Muscle layer of colon (tissue), 2 donors: ENCODE results near the gene ASIC2.

Experiments used
- H3K27ac ChIP-seq: one replicate; pipeline ENCODE4 v1.7.0; 2013; ENCODE audit warnings: low read depth, mild to moderate bottlenecking, low read length, moderate library complexity
- H3K27me3 ChIP-seq, 2 donors: one replicate each; pipeline ENCODE4 v1.7.0; 2013; ENCODE audit warnings: low read length in 2 of 2, mild to moderate bottlenecking in 2 of 2; ENCODE audit not compliant: insufficient read depth in 2 of 2, control insufficient read depth in 1 of 2
- H3K36me3 ChIP-seq: one replicate; pipeline ENCODE4 v1.7.0; 2013; ENCODE audit warnings: mild to moderate bottlenecking, low read length; ENCODE audit not compliant: insufficient read depth
- H3K4me1 ChIP-seq: one replicate; pipeline ENCODE4 v1.7.0; 2013; ENCODE audit warnings: mild to moderate bottlenecking, low read length; ENCODE audit not compliant: insufficient read depth
- H3K4me3 ChIP-seq, 2 donors: one replicate each; pipeline ENCODE4 v1.7.0; 2013; ENCODE audit warnings: low read length in 2 of 2, low read depth in 1 of 2, mild to moderate bottlenecking in 1 of 2, moderate library complexity in 1 of 2
- H3K9ac ChIP-seq: one replicate; pipeline ENCODE4 v1.7.0; 2013; ENCODE audit warnings: low read length
- H3K9me3 ChIP-seq: one replicate; pipeline ENCODE4 v1.7.0; 2013; ENCODE audit warnings: mild to moderate bottlenecking, low read length
- donor health status: abdominal sarcoma.
- donor health status: Adenocarcinoma of cecum.

Gene ASIC2

GRCh38 chr17:33106525-33107165, 186.4 kb downstream of the ASIC2 start:
- Histone ChIP-seq H3K36me3 (no peaks in the 10 kb centered on the region), H3K9ac (no peak overlapping the region), H3K9me3 (peaks cover 5% of the 10 kb centered on the region), H3K4me1 (no peaks in the 10 kb centered on the region), H3K27me3 (no peaks in the 10 kb centered on the region), H3K4me3 (no peak overlapping the region), H3K27ac (no peak overlapping the region)

GRCh38 chr17:33105911-33106310, 187.2 kb downstream of the ASIC2 start:
- Histone ChIP-seq H3K9me3 (peaks cover 1% of the 10 kb centered on the region), H3K27ac (no peak overlapping the region), H3K9ac (no peak overlapping the region), H3K4me3 (no peak overlapping the region), H3K27me3 (no peaks in the 10 kb centered on the region), H3K4me1 (no peaks in the 10 kb centered on the region), H3K36me3 (no peaks in the 10 kb centered on the region)

GRCh38 chr17:33099906-33100305, 193.2 kb downstream of the ASIC2 start:
- no peaks in the 10 kb centered on the region for H3K36me3 ChIP-seq
- H3K9me3 ChIP-seq = no peaks in the 10 kb centered on the region
- no peak overlapping the region for H3K27ac ChIP-seq
- no peak overlapping the region for H3K9ac ChIP-seq
- no peaks in the 10 kb centered on the region for H3K4me1 ChIP-seq
- H3K4me3 ChIP-seq = no peak overlapping the region
- no peaks in the 10 kb centered on the region for H3K27me3 ChIP-seq

- no peak overlapping the region for H3K4me3 ChIP-seq
- H3K27me3 ChIP-seq = no peaks in the 10 kb centered on the region
- no peaks in the 10 kb centered on the region for H3K9me3 ChIP-seq
- H3K27ac ChIP-seq = no peak overlapping the region
- no peaks in the 10 kb centered on the region for H3K4me1 ChIP-seq
- no peaks in the 10 kb centered on the region for H3K36me3 ChIP-seq
- no peak overlapping the region for H3K9ac ChIP-seq
Measured at GRCh38 chr17:33099252-33099651, 193.8 kb downstream of the ASIC2 start.

DNA sequence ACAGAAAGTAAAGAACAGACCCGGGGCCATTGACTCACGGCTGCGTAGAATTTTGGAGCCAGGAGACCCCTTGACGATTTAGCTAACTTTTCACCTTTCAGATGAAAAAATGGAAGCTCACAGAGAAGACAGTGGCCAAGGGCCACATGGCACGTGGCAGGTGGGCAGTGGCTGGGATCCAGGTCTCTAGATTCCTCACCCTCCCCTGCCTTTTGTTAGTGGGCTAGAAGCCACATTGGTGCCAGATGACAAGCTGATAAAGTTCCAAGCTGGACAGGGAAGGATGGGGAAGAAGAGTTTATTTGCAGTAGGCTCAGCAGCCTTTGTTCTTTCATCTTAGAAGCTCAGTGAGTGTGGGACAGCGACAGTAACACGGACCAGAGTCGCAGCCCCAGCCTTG, 195.7 kb downstream of the ASIC2 start:
- H3K9ac ChIP-seq = no peak overlapping the region
- H3K27ac ChIP-seq = no peak overlapping the region
- H3K27me3 ChIP-seq = peaks cover 0 to 4% of the 10 kb centered on the region in 2 donors
- H3K9me3 ChIP-seq = no peaks in the 10 kb centered on the region
- no peaks in the 10 kb centered on the region for H3K36me3 ChIP-seq
- H3K4me1 ChIP-seq = no peaks in the 10 kb centered on the region
- H3K4me3 ChIP-seq = no peak overlapping the region

GRCh38 chr17:33096161-33096560, 196.9 kb downstream of the ASIC2 start:
- H3K9ac ChIP-seq = no peak overlapping the region
- H3K4me1 ChIP-seq = no peaks in the 10 kb centered on the region
- no peaks in the 10 kb centered on the region for H3K36me3 ChIP-seq
- no peaks in the 10 kb centered on the region for H3K9me3 ChIP-seq
- peaks cover 0 to 4% of the 10 kb centered on the region in 2 donors for H3K27me3 ChIP-seq
- H3K4me3 ChIP-seq = no peak overlapping the region
- H3K27ac ChIP-seq = no peak overlapping the region

- no peak overlapping the region for H3K9ac ChIP-seq
- H3K27me3 ChIP-seq = peaks cover 0 to 4% of the 10 kb centered on the region in 2 donors
- no peak overlapping the region for H3K27ac ChIP-seq
- H3K4me3 ChIP-seq = no peak overlapping the region
- no peaks in the 10 kb centered on the region for H3K9me3 ChIP-seq
- H3K4me1 ChIP-seq = no peaks in the 10 kb centered on the region
- no peaks in the 10 kb centered on the region for H3K36me3 ChIP-seq
Measured at GRCh38 chr17:33091271-33091670, 201.8 kb downstream of the ASIC2 start.

- H3K27ac ChIP-seq = no peak overlapping the region
- H3K9me3 ChIP-seq = no peaks in the 10 kb centered on the region
- H3K4me1 ChIP-seq = no peaks in the 10 kb centered on the region
- H3K36me3 ChIP-seq = no peaks in the 10 kb centered on the region
- no peak overlapping the region for H3K9ac ChIP-seq
- peaks cover 0 to 4% of the 10 kb centered on the region in 2 donors for H3K27me3 ChIP-seq
- H3K4me3 ChIP-seq = no peak overlapping the region
Measured at GRCh38 chr17:33090806-33091205, 202.3 kb downstream of the ASIC2 start.

DNA sequence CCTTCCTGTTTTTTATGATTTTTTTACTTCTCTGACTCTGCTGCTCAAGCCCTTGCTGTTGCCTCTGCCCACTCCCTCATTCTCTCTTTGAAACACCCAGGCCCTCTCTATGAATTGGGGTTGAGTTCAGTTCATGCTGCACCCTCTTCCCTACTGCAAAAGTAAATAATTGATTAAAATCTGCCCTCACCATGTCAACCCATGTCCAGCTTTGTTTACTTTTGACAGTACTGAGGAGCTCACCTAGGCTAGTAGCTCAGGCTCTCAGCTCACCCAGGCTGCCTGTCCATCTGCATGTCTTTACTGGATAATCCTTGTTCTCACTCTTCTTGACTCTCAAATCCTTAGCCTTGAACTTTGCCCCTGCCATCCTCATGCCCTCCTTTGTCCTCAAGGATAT, 206.2 kb downstream of the ASIC2 start:
- Histone ChIP-seq H3K9ac (no peak overlapping the region), H3K27ac (no peak overlapping the region), H3K4me3 (no peak overlapping the region), H3K4me1 (no peaks in the 10 kb centered on the region), H3K27me3 (no peaks in the 10 kb centered on the region), H3K36me3 (no peaks in the 10 kb centered on the region), H3K9me3 (no peaks in the 10 kb centered on the region)

DNA sequence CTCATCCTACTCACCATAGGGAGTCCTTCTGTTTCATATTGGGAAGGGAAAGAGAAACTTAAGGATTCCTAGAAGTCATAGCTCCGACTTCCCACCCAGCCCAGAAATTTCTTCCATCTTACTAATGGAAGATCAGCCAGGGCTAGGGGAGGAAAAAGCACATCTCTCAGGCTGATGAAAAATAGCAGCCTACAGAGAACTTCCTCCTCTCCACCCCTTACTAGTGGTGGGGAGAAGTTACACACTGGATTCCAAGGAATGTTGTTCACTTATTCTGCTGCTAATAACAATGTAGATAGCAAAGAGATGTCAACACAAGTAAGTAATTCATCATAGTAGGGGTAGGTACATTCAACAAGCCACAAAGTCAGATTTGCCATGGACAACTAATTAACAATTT, 207.1 kb downstream of the ASIC2 start:
- H3K27me3 ChIP-seq = no peaks in the 10 kb centered on the region
- H3K9me3 ChIP-seq = no peaks in the 10 kb centered on the region
- H3K9ac ChIP-seq = no peak overlapping the region
- H3K4me1 ChIP-seq = no peaks in the 10 kb centered on the region
- H3K4me3 ChIP-seq = no peak overlapping the region
- no peaks in the 10 kb centered on the region for H3K36me3 ChIP-seq
- no peak overlapping the region for H3K27ac ChIP-seq

DNA sequence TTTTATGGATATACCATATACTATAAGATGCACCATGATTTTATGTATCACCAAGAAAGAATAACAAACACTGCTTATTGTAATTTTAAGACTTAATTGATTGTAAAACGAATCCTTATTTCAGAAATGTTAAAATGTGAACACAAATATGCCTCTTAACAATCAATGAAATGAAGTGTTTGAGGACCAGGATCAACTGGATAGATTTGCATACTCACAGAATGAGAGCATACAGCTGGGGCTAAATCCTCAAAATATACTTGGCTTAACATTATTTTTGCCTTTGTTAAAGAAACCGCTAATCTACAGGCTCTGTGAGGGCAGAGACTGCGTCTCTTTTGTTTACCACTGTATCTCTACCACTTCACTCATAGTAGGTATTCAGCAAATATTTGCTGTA, 207.8 kb downstream of the ASIC2 start:
- Histone ChIP-seq H3K4me3 (no peak overlapping the region), H3K4me1 (no peaks in the 10 kb centered on the region), H3K9me3 (no peaks in the 10 kb centered on the region), H3K27me3 (no peaks in the 10 kb centered on the region), H3K36me3 (no peaks in the 10 kb centered on the region), H3K9ac (no peak overlapping the region), H3K27ac (no peak overlapping the region)

DNA sequence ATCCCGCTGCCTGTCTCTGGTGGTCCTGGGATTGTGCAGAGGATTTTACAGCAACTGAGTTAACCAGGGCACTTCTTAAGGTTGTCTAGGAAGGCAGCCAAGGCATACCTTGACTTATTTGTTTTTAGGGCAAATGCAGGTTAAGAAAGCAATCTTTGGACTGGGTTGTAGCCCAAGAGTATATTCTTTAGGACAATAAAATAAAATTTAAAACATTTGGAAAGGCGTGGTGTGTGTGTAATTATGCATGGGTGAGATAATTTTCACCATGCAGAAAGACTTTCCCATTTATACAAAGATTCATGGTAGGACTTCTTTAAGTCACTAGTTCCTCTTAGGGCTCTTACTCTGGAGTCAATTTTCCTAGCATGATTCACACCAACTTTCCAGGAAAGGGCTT, 208.3 kb downstream of the ASIC2 start:
- Histone ChIP-seq H3K27ac (no peak overlapping the region), H3K4me1 (no peaks in the 10 kb centered on the region), H3K27me3 (no peaks in the 10 kb centered on the region), H3K4me3 (no peak overlapping the region), H3K9ac (no peak overlapping the region), H3K9me3 (no peaks in the 10 kb centered on the region), H3K36me3 (no peaks in the 10 kb centered on the region)
